ENCODE results near the gene ZNF304. TPM values are rescaled to one million over a fixed set of nuclear protein-coding genes. Genes with fewer than 3 reads are reported as not detected.

Gene ZNF304
- total and polyA plus RNA-seq, 9 of the 15 experiments (the other 6 are each of a cell fraction or from before 2014, with no cell fraction given) = 0.82 to 5.5 (median 3.6) TPM

DNA sequence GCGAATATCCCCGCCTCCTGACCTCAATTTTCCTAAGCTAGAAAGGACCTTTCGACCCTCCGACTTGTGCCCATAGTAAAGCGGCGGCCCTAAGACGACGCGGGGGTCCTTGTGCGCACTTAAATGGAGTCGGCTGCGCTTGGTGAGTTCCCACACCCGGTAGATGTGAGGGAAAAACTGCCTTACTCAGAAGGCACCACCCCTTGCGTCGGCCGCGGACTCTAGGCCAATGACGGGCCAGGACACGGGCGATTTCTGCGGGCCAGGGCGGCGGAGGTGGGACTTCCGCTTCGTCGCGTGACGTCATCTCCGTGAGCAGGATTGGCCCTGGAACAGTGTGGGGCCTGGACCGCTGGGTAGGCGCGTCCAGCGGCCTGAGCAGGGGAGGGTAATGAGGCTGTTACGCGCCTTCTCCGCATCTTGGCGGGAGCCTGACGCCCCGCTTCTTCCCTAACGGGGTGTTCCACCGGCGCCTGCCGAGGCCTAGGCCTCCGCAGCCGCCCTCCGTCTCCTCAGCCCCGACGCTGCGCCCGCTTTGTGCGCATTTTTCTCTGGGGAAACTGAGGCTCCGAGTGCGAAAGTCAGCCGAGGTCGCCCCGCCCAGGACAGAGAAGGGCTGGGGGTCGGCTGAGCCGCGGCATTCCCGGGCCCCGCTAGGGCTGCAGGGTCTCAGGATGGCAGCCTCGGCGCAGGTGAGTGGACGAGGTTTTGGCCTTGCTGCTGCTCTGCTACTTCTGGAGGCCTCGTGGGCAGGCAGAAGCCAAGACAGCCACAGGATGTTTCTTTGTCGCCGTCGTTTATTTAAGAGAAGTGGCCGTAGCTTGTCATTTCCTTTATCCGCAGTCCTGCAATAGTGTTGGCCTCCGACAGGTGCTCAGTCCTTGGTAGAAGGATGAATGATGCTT lies 30.6 kb upstream of the ZNF304 start, which contains the start of gene ZNF543 (continued):
- TF ChIP-seq ZNF318 (IDR thresholded peaks at IDR 0.05; ENCODE audit: borderline replicate concordance in 1 of 2, low read depth in 1 of 2) (no peak), CREM (IDR thresholded peaks at IDR 0.05; ENCODE audit: low read depth) (peak; percentile 99), ELF1 (tag; IDR thresholded peaks at IDR 0.05) (peak; percentile 57), ATF1 (CRISPR knock-in tag; IDR thresholded peaks at IDR 0.05) (peak; percentile 75), ATF1 (tag; IDR thresholded peaks at IDR 0.05) (peak; percentile 99), CAMTA2 (CRISPR knock-in tag; conservative IDR thresholded peaks at IDR 0.05) (no peak), PHF21A (IDR thresholded peaks at IDR 0.05; ENCODE audit: borderline replicate concordance, low read depth) (no peak), ZNF436 (CRISPR knock-in tag; IDR thresholded peaks at IDR 0.05) (no peak), EP300 (IDR thresholded peaks at IDR 0.05; ENCODE audit: low read length) (no peak), ZNF707 (CRISPR knock-in tag; conservative IDR thresholded peaks at IDR 0.05) (no peak), ZNF586 (CRISPR knock-in tag; conservative IDR thresholded peaks at IDR 0.05) (no peak), MEIS2 (IDR thresholded peaks at IDR 0.05; ENCODE audit: partially characterized antibody) (no peak), KAT2B (IDR thresholded peaks at IDR 0.05; ENCODE audit: low read depth, low read length) (no peak), SMARCA4 (IDR thresholded peaks at IDR 0.05) (no peak)
- TF ChIP-seq, protein P1, sequence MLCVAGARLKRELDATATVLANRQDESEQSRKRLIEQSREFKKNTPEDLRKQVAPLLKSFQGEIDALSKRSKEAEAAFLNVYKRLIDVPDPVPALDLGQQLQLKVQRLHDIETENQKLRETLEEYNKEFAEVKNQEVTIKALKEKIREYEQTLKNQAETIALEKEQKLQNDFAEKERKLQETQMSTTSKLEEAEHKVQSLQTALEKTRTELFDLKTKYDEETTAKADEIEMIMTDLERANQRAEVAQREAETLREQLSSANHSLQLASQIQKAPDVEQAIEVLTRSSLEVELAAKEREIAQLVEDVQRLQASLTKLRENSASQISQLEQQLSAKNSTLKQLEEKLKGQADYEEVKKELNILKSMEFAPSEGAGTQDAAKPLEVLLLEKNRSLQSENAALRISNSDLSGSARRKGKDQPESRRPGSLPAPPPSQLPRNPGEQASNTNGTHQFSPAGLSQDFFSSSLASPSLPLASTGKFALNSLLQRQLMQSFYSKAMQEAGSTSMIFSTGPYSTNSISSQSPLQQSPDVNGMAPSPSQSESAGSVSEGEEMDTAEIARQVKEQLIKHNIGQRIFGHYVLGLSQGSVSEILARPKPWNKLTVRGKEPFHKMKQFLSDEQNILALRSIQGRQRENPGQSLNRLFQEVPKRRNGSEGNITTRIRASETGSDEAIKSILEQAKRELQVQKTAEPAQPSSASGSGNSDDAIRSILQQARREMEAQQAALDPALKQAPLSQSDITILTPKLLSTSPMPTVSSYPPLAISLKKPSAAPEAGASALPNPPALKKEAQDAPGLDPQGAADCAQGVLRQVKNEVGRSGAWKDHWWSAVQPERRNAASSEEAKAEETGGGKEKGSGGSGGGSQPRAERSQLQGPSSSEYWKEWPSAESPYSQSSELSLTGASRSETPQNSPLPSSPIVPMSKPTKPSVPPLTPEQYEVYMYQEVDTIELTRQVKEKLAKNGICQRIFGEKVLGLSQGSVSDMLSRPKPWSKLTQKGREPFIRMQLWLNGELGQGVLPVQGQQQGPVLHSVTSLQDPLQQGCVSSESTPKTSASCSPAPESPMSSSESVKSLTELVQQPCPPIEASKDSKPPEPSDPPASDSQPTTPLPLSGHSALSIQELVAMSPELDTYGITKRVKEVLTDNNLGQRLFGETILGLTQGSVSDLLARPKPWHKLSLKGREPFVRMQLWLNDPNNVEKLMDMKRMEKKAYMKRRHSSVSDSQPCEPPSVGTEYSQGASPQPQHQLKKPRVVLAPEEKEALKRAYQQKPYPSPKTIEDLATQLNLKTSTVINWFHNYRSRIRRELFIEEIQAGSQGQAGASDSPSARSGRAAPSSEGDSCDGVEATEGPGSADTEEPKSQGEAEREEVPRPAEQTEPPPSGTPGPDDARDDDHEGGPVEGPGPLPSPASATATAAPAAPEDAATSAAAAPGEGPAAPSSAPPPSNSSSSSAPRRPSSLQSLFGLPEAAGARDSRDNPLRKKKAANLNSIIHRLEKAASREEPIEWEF (CRISPR knock-in tag; IDR thresholded peaks at IDR 0.05) = no peak
